ENCODE results near the gene RNF144B.

RNF144B gene

DNA sequence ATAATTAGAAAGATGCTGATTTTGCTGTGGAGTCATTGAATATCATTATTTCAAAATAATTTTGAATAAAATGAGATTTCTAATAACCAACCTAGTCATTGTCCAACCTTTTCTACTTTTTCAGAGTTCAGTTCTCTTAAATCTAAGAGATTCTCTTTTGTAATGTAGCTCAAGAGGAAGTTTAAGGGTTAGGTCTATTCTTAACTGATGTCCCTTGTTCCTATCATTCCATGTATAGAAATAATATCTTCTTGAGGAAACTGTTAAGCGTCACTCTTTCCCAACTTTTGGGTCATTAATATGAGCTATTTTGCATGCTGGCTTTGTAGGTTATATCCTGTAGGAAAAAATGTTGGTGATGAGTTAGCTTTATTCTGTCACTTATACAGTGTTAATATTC lies 27.0 kb downstream of the RNF144B start:
- Histone ChIP-seq H2BK120ac (ENCODE audit: low read depth, low read length) (no peak overlapping the region), H3K27me3 (ENCODE audit: control insufficient read depth in 1 of 2, insufficient read depth in 1 of 2, low read length in 2 of 2) (no peaks in the 10 kb centered on the region), H3K4ac (ENCODE audit: low read depth in 1 of 2, low read length in 2 of 2) (no peak overlapping the region), H3K4me1 (ENCODE audit: control insufficient read depth, insufficient read depth, low read depth, low read length) (no peaks in the 10 kb centered on the region), H4K91ac (ENCODE audit: low read length) (no peak overlapping the region), H3K23ac (ENCODE audit: low read length in 2 of 2) (no peak overlapping the region), H2AFZ (ENCODE audit: low read depth, low read length) (no peak overlapping the region), H3K9ac (ENCODE audit: low read length) (no peak overlapping the region), H2BK15ac (ENCODE audit: low read depth, poor library complexity, severe bottlenecking) (no peak overlapping the region), H3K9me3 (ENCODE audit: control insufficient read depth, low read length) (no peaks in the 10 kb centered on the region), H3K27ac (ENCODE audit: low read length, poor library complexity, severe bottlenecking) (no peak overlapping the region), H3K18ac (ENCODE audit: low read depth in 1 of 2, low read length in 2 of 2) (no peak overlapping the region), H4K8ac (ENCODE audit: low read length) (no peak overlapping the region), H3K14ac (ENCODE audit: low read length in 2 of 2) (no peak overlapping the region), H3K36me3 (ENCODE audit: control insufficient read depth in 1 of 2, insufficient read depth in 2 of 2, low read depth in 1 of 2, low read length in 2 of 2) (no peaks in the 10 kb centered on the region), H3K4me2 (ENCODE audit: low read length, poor library complexity, severe bottlenecking) (no peak overlapping the region), H2BK12ac (ENCODE audit: low read length in 2 of 2) (no peak overlapping the region), H3K4me3 (ENCODE audit: insufficient read depth in 1 of 2, low read depth in 1 of 2, low read length in 2 of 2) (no peak overlapping the region), H2AK5ac (ENCODE audit: low read length, severe bottlenecking) (no peak overlapping the region), H3K79me1 (replicated peaks; ENCODE audit: low read length, poor library complexity, severe bottlenecking) (peaks cover 8% of the 10 kb centered on the region), H2BK5ac (ENCODE audit: low read depth, low read length, poor library complexity, severe bottlenecking) (no peak overlapping the region)
- DNase-seq: no peak
- no CpG with 5 or more reads among the region's 1 CpG for WGBS

DNA sequence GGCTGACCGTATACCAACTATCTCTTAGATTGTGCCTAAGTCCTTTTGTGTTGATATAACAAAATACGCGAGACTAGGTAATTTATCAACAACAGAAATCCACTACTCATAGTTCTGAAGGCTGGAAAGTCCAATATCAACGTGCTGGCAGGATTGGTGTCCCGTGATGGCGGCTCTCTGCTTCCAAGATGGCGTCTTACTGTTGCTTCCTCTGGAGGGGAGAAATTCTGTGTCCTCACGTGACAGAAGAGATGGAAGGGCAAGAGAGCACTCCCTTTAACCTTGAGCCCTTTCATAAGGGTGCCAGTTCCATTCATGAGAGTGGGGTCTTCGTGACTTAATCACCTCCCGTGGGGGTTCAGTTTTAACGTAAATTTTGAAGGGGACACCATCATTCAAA lies 28.1 kb downstream of the RNF144B start:
- Histone ChIP-seq H3K9ac (ENCODE audit: low read length) (no peak overlapping the region), H2AK5ac (ENCODE audit: low read length, severe bottlenecking) (peak overlapping the region; percentile 6), H3K27ac (ENCODE audit: low read length, poor library complexity, severe bottlenecking) (peak overlapping the region; percentile 18), H3K9me3 (ENCODE audit: control insufficient read depth, low read length) (no peaks in the 10 kb centered on the region), H3K36me3 (ENCODE audit: control insufficient read depth in 1 of 2, insufficient read depth in 2 of 2, low read depth in 1 of 2, low read length in 2 of 2) (no peaks in the 10 kb centered on the region), H2AFZ (ENCODE audit: low read depth, low read length) (no peak overlapping the region), H2BK5ac (ENCODE audit: low read depth, low read length, poor library complexity, severe bottlenecking) (no peak overlapping the region), H2BK12ac (ENCODE audit: low read length in 2 of 2) (no peak overlapping the region), H3K4me1 (ENCODE audit: control insufficient read depth, insufficient read depth, low read depth, low read length) (no peaks in the 10 kb centered on the region), H3K27me3 (ENCODE audit: control insufficient read depth in 1 of 2, insufficient read depth in 1 of 2, low read length in 2 of 2) (no peaks in the 10 kb centered on the region), H3K14ac (ENCODE audit: low read length in 2 of 2) (no peak overlapping the region), H3K79me1 (replicated peaks; ENCODE audit: low read length, poor library complexity, severe bottlenecking) (peaks cover 10% of the 10 kb centered on the region), H3K4me2 (ENCODE audit: low read length, poor library complexity, severe bottlenecking) (no peak overlapping the region), H3K18ac (ENCODE audit: low read depth in 1 of 2, low read length in 2 of 2) (no peak overlapping the region), H3K23ac (ENCODE audit: low read length in 2 of 2) (no peak overlapping the region), H4K8ac (ENCODE audit: low read length) (no peak overlapping the region), H2BK15ac (ENCODE audit: low read depth, poor library complexity, severe bottlenecking) (no peak overlapping the region), H3K4ac (ENCODE audit: low read depth in 1 of 2, low read length in 2 of 2) (no peak overlapping the region), H3K4me3 (ENCODE audit: insufficient read depth in 1 of 2, low read depth in 1 of 2, low read length in 2 of 2) (no peak overlapping the region), H2BK120ac (ENCODE audit: low read depth, low read length) (no peak overlapping the region), H4K91ac (ENCODE audit: low read length) (no peak overlapping the region)
- WGBS: 91% methylated on average over 10 of the region's 11 CpGs
- DNase-seq: no peak

DNA sequence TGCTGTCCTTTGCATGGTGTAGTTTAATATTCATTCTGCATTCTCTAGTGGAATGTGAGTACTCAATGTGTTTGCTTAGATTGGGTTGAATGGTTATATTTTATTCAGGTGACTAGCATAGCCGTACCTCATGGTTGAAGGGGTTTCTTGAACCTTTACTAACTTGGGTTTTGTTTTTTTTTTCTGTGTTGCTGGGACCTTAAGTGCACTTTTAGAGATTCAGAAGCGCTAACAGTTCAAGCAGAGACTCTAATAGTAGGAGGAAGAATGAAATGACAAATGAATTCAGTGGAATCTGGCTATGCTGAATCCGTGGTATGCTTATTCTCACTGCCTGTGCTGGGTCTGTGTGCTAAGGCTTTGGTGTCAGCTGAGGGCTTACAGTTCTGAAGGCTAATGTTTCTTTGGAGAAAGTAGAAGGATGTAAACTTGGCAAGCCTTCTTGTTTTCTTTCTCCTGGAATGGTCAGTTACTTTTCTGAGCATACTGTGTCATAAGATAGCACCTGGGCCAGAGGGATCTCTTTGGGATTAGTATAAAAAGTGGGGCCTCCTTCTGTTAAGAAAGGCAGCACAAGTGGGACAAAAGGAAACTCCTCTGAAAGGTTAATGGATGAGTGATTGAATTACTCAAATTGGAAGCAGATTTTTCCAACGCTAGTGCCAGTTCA lies 28.7 kb downstream of the RNF144B start:
- H3K79me1 ChIP-seq (replicated peaks; ENCODE audit: low read length, poor library complexity, severe bottlenecking): peaks cover 10% of the 10 kb centered on the region
- H3K18ac ChIP-seq (ENCODE audit: low read depth in 1 of 2, low read length in 2 of 2): no peak overlapping the region
- H2BK15ac ChIP-seq (ENCODE audit: low read depth, poor library complexity, severe bottlenecking): no peak overlapping the region
- no peak overlapping the region for H3K4me3 ChIP-seq (ENCODE audit: insufficient read depth in 1 of 2, low read depth in 1 of 2, low read length in 2 of 2)
- H4K8ac ChIP-seq (ENCODE audit: low read length): no peak overlapping the region
- no peaks in the 10 kb centered on the region for H3K9me3 ChIP-seq (ENCODE audit: control insufficient read depth, low read length)
- no peak overlapping the region for H3K4ac ChIP-seq (ENCODE audit: low read depth in 1 of 2, low read length in 2 of 2)
- no peak overlapping the region for H3K14ac ChIP-seq (ENCODE audit: low read length in 2 of 2)
- H3K4me2 ChIP-seq (ENCODE audit: low read length, poor library complexity, severe bottlenecking): no peak overlapping the region
- no peaks in the 10 kb centered on the region for H3K36me3 ChIP-seq (ENCODE audit: control insufficient read depth in 1 of 2, insufficient read depth in 2 of 2, low read depth in 1 of 2, low read length in 2 of 2)
- peak overlapping the region; percentile 18 for H3K9ac ChIP-seq (ENCODE audit: low read length)
- no peak overlapping the region for H2BK120ac ChIP-seq (ENCODE audit: low read depth, low read length)
- H3K27ac ChIP-seq (ENCODE audit: low read length, poor library complexity, severe bottlenecking): peak overlapping the region; percentile 69
- 86% methylated on average over 4 of the region's 4 CpGs for WGBS
- no peaks in the 10 kb centered on the region for H3K4me1 ChIP-seq (ENCODE audit: control insufficient read depth, insufficient read depth, low read depth, low read length)
- no peak for DNase-seq
- H2AK5ac ChIP-seq (ENCODE audit: low read length, severe bottlenecking): peak overlapping the region; percentile 19
- no peak overlapping the region for H2BK12ac ChIP-seq (ENCODE audit: low read length in 2 of 2)
- H3K23ac ChIP-seq (ENCODE audit: low read length in 2 of 2): no peak overlapping the region
- H2AFZ ChIP-seq (ENCODE audit: low read depth, low read length): no peak overlapping the region
- H2BK5ac ChIP-seq (ENCODE audit: low read depth, low read length, poor library complexity, severe bottlenecking): peak overlapping the region; percentile 73
- H4K91ac ChIP-seq (ENCODE audit: low read length): no peak overlapping the region
- H3K27me3 ChIP-seq (ENCODE audit: control insufficient read depth in 1 of 2, insufficient read depth in 1 of 2, low read length in 2 of 2): no peaks in the 10 kb centered on the region

DNA sequence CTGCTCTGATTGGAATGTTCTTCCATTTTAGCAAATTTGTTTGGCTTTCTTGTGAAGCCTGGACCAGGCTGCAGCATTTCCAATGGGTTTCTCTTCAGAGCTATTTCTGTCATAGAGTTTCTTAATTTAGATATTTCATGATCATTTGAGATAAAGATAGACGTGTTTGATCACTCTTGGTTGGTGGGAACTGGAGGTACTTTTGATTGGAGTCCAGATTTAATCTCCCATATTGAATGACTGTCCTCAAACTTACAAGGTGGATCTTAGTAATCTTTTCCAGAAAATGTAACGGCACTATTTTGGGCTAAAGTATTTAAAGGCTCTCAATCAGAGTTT lies 29.2 kb downstream of the RNF144B start:
- H3K79me1 ChIP-seq (replicated peaks; ENCODE audit: low read length, poor library complexity, severe bottlenecking): peaks cover 11% of the 10 kb centered on the region
- no peak overlapping the region for H4K91ac ChIP-seq (ENCODE audit: low read length)
- H3K27ac ChIP-seq (ENCODE audit: low read length, poor library complexity, severe bottlenecking): no peak overlapping the region
- H3K9me3 ChIP-seq (ENCODE audit: control insufficient read depth, low read length): no peaks in the 10 kb centered on the region
- H2AK5ac ChIP-seq (ENCODE audit: low read length, severe bottlenecking): no peak overlapping the region
- H3K14ac ChIP-seq (ENCODE audit: low read length in 2 of 2): no peak overlapping the region
- no peak overlapping the region for H2BK120ac ChIP-seq (ENCODE audit: low read depth, low read length)
- H3K27me3 ChIP-seq (ENCODE audit: control insufficient read depth in 1 of 2, insufficient read depth in 1 of 2, low read length in 2 of 2): no peaks in the 10 kb centered on the region
- no peaks in the 10 kb centered on the region for H3K4me1 ChIP-seq (ENCODE audit: control insufficient read depth, insufficient read depth, low read depth, low read length)
- H4K8ac ChIP-seq (ENCODE audit: low read length): no peak overlapping the region
- no peak overlapping the region for H2AFZ ChIP-seq (ENCODE audit: low read depth, low read length)
- no peak overlapping the region for H3K4me3 ChIP-seq (ENCODE audit: insufficient read depth in 1 of 2, low read depth in 1 of 2, low read length in 2 of 2)
- H3K9ac ChIP-seq (ENCODE audit: low read length): no peak overlapping the region
- H3K18ac ChIP-seq (ENCODE audit: low read depth in 1 of 2, low read length in 2 of 2): no peak overlapping the region
- no peak overlapping the region for H3K4ac ChIP-seq (ENCODE audit: low read depth in 1 of 2, low read length in 2 of 2)
- WGBS: 80% methylated on average over 1 of the region's 2 CpGs
- no peaks in the 10 kb centered on the region for H3K36me3 ChIP-seq (ENCODE audit: control insufficient read depth in 1 of 2, insufficient read depth in 2 of 2, low read depth in 1 of 2, low read length in 2 of 2)
- H3K4me2 ChIP-seq (ENCODE audit: low read length, poor library complexity, severe bottlenecking): no peak overlapping the region
- no peak for DNase-seq
- H3K23ac ChIP-seq (ENCODE audit: low read length in 2 of 2): no peak overlapping the region
- no peak overlapping the region for H2BK5ac ChIP-seq (ENCODE audit: low read depth, low read length, poor library complexity, severe bottlenecking)
- H2BK12ac ChIP-seq (ENCODE audit: low read length in 2 of 2): no peak overlapping the region
- H2BK15ac ChIP-seq (ENCODE audit: low read depth, poor library complexity, severe bottlenecking): no peak overlapping the region

Measured in mesenchymal stem cell (in vitro differentiated cells and primary cell).